ENCODE measurements around the gene SYK. TPM values are rescaled to one million over a fixed set of nuclear protein-coding genes. Genes with fewer than 3 reads are reported as not detected.

Gene SYK
- total and polyA plus RNA-seq, 8 donors = 2.2 to 34.4 (median 18.9) TPM

DNA sequence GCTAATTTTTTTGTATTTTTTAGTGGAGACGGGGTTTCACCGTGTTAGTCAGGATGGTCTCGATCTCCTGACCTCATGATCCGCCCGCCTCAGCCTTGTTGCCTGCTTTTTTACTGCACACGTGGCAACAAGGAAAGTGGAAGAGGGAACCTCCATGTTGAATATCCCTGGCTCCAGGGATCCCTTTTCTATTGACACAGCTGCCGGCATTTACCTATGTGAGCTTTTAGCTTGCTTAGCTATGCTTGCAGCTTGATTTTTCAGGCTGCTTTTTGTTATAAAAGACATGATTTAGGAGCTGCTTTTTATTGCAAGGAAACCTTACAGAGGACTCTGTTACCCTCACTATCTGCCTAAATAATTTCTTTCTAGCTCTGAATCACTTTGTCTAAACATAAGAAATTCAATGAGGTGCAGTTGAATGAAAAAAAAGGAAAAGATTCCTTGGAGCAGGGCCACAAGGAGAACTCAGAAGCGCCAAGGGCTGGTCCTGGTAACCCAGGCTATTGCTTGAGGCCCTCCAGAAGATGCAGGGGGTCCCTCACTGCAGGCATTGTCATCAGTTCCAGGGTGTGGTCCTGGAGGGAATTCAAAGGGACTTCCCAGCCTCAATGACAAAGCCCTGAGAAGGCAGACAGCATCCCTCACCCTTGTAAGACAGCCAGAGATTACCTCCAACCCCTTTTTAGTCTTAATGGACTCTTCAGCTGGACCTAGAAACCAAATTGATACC, 89.9 kb downstream of the SYK start:
- intact Hi-C loops (cut with DNase I; ENCODE audit: low total_unique reads) = no loop called here
- H3K36me3 ChIP-seq = peaks cover 0 to 77% (median 47%) of the 10 kb centered on the region in 4 donors

DNA sequence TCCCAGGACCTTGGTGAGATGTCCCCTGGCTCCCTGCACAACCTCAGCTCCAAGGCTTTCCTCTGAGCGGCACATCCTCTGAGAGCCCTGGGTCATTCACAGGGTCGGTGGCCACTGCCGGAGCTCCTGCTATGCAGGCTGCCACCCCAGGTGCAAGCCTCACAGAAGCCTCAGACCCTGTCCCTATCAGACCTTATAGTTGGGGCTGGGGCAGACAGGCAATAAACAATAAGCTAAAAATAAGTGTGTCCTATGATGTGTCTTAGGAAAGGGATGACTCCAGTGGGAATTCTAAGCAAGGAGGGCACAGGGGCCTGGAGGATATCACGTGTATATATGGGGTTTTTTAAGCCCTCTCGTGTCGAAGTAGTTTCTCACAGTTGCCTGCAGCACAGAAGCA, 91.3 kb downstream of the SYK start:
- no peaks in the 10 kb centered on the region for H3K9me3 ChIP-seq
- no peaks in the 10 kb centered on the region for H3K27me3 ChIP-seq
- no peak overlapping the region for H3K4me3 ChIP-seq
- WGBS, 5 donors = 73 to 89% (median 80%) methylated on average over 6 of the region's 6 CpGs
- no peak overlapping the region for H3K27ac ChIP-seq
- no peak for DNase-seq
- intact Hi-C loops (cut with DNase I; ENCODE audit: low total_unique reads) = no loop called here
- H3K4me1 ChIP-seq = no peaks in the 10 kb centered on the region
- peaks cover 0 to 79% (median 48%) of the 10 kb centered on the region in 4 donors for H3K36me3 ChIP-seq
- TF ChIP-seq, protein P1, sequence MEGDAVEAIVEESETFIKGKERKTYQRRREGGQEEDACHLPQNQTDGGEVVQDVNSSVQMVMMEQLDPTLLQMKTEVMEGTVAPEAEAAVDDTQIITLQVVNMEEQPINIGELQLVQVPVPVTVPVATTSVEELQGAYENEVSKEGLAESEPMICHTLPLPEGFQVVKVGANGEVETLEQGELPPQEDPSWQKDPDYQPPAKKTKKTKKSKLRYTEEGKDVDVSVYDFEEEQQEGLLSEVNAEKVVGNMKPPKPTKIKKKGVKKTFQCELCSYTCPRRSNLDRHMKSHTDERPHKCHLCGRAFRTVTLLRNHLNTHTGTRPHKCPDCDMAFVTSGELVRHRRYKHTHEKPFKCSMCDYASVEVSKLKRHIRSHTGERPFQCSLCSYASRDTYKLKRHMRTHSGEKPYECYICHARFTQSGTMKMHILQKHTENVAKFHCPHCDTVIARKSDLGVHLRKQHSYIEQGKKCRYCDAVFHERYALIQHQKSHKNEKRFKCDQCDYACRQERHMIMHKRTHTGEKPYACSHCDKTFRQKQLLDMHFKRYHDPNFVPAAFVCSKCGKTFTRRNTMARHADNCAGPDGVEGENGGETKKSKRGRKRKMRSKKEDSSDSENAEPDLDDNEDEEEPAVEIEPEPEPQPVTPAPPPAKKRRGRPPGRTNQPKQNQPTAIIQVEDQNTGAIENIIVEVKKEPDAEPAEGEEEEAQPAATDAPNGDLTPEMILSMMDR (IDR thresholded peaks at IDR 0.05) = no peak
- TF ChIP-seq POLR2AphosphoS5 (IDR thresholded peaks at IDR 0.05) = no peak
- no peak for TF ChIP-seq EP300 (IDR thresholded peaks at IDR 0.05)
- TF ChIP-seq POLR2A (IDR thresholded peaks at IDR 0.05) = no peak

More for the DNA sequence above, 89.9 kb downstream of the SYK start:
- no peaks in the 10 kb centered on the region for H3K4me1 ChIP-seq
- WGBS, 5 donors = 74 to 89% (median 84%) methylated on average over 8 of the region's 8 CpGs
- H3K27me3 ChIP-seq = no peaks in the 10 kb centered on the region
- no peak overlapping the region for H3K4me3 ChIP-seq
- TF ChIP-seq POLR2A (IDR thresholded peaks at IDR 0.05) (no peak), POLR2AphosphoS5 (IDR thresholded peaks at IDR 0.05) (no peak), EP300 (IDR thresholded peaks at IDR 0.05) (no peak)
- TF ChIP-seq, protein P1 (IDR thresholded peaks at IDR 0.05) = no peak
- no peak for DNase-seq
- no peaks in the 10 kb centered on the region for H3K9me3 ChIP-seq
- no peak overlapping the region for H3K27ac ChIP-seq

DNA sequence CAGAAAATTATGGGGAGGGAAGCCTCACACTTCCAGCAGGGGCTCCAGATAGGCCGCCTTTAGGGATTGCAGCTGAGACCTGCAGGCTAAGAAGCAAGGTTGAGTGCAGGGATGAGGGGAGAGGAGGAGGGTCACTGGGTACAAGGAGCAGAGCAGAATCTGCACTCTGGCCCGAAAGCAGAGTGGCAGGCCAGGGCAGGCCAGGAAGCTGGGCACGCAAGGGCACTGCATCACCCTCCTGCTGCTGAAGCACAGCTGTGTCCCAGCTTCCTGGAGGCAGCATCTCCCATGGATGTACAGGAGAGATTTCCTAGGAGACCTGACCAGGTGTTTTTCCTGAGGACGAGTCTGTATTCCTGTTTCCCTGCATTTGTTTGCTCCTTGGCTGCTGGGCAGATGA, 92.1 kb downstream of the SYK start:
- H3K9me3 ChIP-seq = no peaks in the 10 kb centered on the region
- WGBS, 5 donors = 85 to 96% (median 90%) methylated on average over 4 of the region's 4 CpGs
- no peak for TF ChIP-seq POLR2AphosphoS5 (IDR thresholded peaks at IDR 0.05)
- TF ChIP-seq EP300 (IDR thresholded peaks at IDR 0.05) = no peak
- no peak for TF ChIP-seq POLR2A (IDR thresholded peaks at IDR 0.05)
- TF ChIP-seq, protein P1 (IDR thresholded peaks at IDR 0.05) = no peak
- no peaks in the 10 kb centered on the region for H3K27me3 ChIP-seq
- intact Hi-C loops (cut with DNase I; ENCODE audit: low total_unique reads) = no loop called here
- peaks cover 0 to 78% (median 43%) of the 10 kb centered on the region in 4 donors for H3K36me3 ChIP-seq
- H3K4me1 ChIP-seq = no peaks in the 10 kb centered on the region
- no peak overlapping the region for H3K4me3 ChIP-seq
- no peak for DNase-seq
- no peak overlapping the region for H3K27ac ChIP-seq

DNA sequence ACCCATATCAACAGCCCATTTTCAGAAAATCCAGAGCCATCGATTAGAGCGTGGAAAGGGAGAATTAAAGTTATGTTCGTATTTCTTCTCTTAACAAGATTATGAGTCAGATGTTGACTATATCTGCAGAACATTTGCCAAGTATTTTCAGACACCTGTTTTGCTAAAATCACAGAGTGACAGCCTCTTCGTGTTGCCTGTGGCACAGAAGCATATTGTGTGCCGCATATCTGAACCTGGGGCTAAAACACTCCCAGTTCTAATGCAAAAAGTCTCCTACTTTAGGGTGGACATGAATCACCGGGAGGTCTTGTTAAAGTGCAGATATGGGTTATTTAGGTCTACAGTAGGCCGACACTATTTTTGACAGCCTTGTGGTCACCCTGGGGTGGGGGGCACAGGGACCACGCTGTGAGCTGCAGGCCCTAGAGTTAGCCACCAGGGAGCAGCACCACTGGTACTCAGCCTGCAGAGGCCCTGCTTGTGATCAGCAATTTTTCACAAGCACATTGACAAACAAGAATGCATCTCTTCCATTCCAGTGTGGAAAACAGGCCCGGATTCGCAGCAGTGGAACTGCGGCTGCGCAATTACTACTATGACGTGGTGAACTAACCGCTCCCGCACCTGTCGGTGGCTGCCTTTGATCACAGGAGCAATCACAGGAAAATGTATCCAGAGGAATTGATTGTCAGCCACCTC, 93.5 kb downstream of the SYK start:
- TF ChIP-seq, protein P1 (IDR thresholded peaks at IDR 0.05) = peak in 2 of 7 experiments; percentile 8 to 14
- no peak for TF ChIP-seq POLR2AphosphoS5 (IDR thresholded peaks at IDR 0.05)
- DNase-seq = no peak
- H3K27ac ChIP-seq = no peak overlapping the region
- H3K27me3 ChIP-seq = no peaks in the 10 kb centered on the region
- no peak overlapping the region for H3K4me3 ChIP-seq
- H3K9me3 ChIP-seq = no peaks in the 10 kb centered on the region
- no peaks in the 10 kb centered on the region for H3K4me1 ChIP-seq
- intact Hi-C loops (cut with DNase I; ENCODE audit: low total_unique reads) = no loop called here
- 81 to 88% (median 87%) methylated on average over 9 to 16 of the region's 16 CpGs for WGBS, 5 donors
- H3K36me3 ChIP-seq = peaks cover 0 to 69% (median 30%) of the 10 kb centered on the region in 4 donors

Data from stomach (tissue), 9 donors.